MM.1S (cell line): ENCODE results near the gene BCAM.

Experiments used
- DNase-seq: peaks from one replicate; pipeline ENCODE4 v3.0.0-alpha.2; 2015
- H2AFZ ChIP-seq: fragments of 300-600 bp; sonication (generic); 2 replicates; pipeline ENCODE4 v1.6.0; 2016; ENCODE audit warnings: antibody characterized with exemption, low read length
- H3F3A ChIP-seq: fragments of 300-600 bp; sonication (generic); 2 replicates; pipeline ENCODE4 v1.6.1; 2016; ENCODE audit warnings: mild to moderate bottlenecking, antibody characterized with exemption, low read length, moderate library complexity, mixed read lengths; ENCODE audit not compliant: insufficient read depth
- H3K27ac ChIP-seq: fragments of 300-600 bp; sonication (generic); 2 replicates; pipeline ENCODE4 v1.5.1; 2016; ENCODE audit warnings: mild to moderate bottlenecking, low read length
- H3K27me3 ChIP-seq: fragments of 300-600 bp; sonication (generic); replicated peaks from 2 replicates; pipeline ENCODE4 v1.6.0; 2016; ENCODE audit warnings: low read length; ENCODE audit not compliant: insufficient read depth
- H3K36me3 ChIP-seq: fragments of 300-600 bp; sonication (generic); replicated peaks from 2 replicates; pipeline ENCODE4 v1.6.1; 2016; ENCODE audit warnings: mild to moderate bottlenecking, low read length, mixed read lengths; ENCODE audit not compliant: insufficient read depth
- H3K4me1 ChIP-seq: fragments of 300-600 bp; sonication (generic); 2 replicates; pipeline ENCODE4 v1.6.1; 2016; ENCODE audit warnings: low read length, mixed read lengths
- H3K4me2 ChIP-seq: fragments of 300-600 bp; sonication (generic); 2 replicates; pipeline ENCODE4 v1.6.0; 2016; ENCODE audit warnings: low read depth, low read length
- H3K4me3 ChIP-seq: fragments of 300-600 bp; sonication (generic); 2 replicates; pipeline ENCODE4 v1.5.1; 2016; ENCODE audit warnings: low read length, mixed read lengths
- H3K79me2 ChIP-seq: fragments of 300-600 bp; sonication (generic); 2 replicates; pipeline ENCODE4 v1.6.1; 2016; ENCODE audit warnings: mixed run types, low read length, mixed read lengths
- H3K9ac ChIP-seq: fragments of 300-600 bp; sonication (generic); 2 replicates; pipeline ENCODE4 v1.6.1; 2016; ENCODE audit warnings: low read length, mixed read lengths
- H3K9me2 ChIP-seq: fragments of 300-600 bp; sonication (generic); replicated peaks from 2 replicates; pipeline ENCODE4 v1.6.1; 2016; ENCODE audit warnings: mild to moderate bottlenecking, low read length, mixed read lengths; ENCODE audit not compliant: insufficient read depth
- H3K9me3 ChIP-seq: fragments of 300-600 bp; sonication (generic); replicated peaks from 2 replicates; pipeline ENCODE4 v1.6.1; 2016; ENCODE audit warnings: mild to moderate bottlenecking, low read length, mixed read lengths; ENCODE audit not compliant: insufficient read depth
- H4K20me1 ChIP-seq: fragments of 300-600 bp; sonication (generic); 2 replicates; pipeline ENCODE4 v1.6.1; 2016; ENCODE audit warnings: mild to moderate bottlenecking, low read length, moderate library complexity, mixed read lengths; ENCODE audit not compliant: insufficient read depth
- CTCF ChIP-seq: fragments of 300-600 bp; sonication (generic); IDR thresholded peaks from 2 replicates; pipeline ENCODE4 v1.5.1; 2016; ENCODE audit warnings: antibody characterized with exemption, low read length, mixed read lengths
- EZH2 ChIP-seq: fragments of 300-600 bp; sonication (generic); optimal IDR thresholded peaks from 2 replicates; pipeline ENCODE3; 2017; ENCODE audit warnings: low read depth, mild to moderate bottlenecking, antibody characterized with exemption, low read length, mixed read lengths
- EZH2phosphoT487 ChIP-seq: fragments of 300-600 bp; sonication (generic); IDR thresholded peaks from 2 replicates; pipeline ENCODE4 v1.6.1; 2018; ENCODE audit warnings: antibody characterized with exemption, low read length

Gene BCAM

GRCh38 chr19:44788971-44789370, 19.9 kb upstream of the BCAM start:
- H3K4me3 ChIP-seq = no peak overlapping the region
- H3K27ac ChIP-seq = no peak overlapping the region
- DNase-seq = no peak
- no peak overlapping the region for H3K4me2 ChIP-seq
- H3K9me3 ChIP-seq = no peaks in the 10 kb centered on the region
- no peaks in the 10 kb centered on the region for H3K9me2 ChIP-seq
- no peaks in the 10 kb centered on the region for H3K79me2 ChIP-seq
- no peaks in the 10 kb centered on the region for H3K4me1 ChIP-seq
- no peaks in the 10 kb centered on the region for H3F3A ChIP-seq
- no peaks in the 10 kb centered on the region for H3K36me3 ChIP-seq
- H3K9ac ChIP-seq = no peak overlapping the region
- no peaks in the 10 kb centered on the region for H4K20me1 ChIP-seq
- H3K27me3 ChIP-seq = peaks cover 4% of the 10 kb centered on the region
- no peak overlapping the region for H2AFZ ChIP-seq
- TF ChIP-seq EZH2phosphoT487 (no peak), CTCF (no peak), EZH2 (no peak)

- Histone ChIP-seq H2AFZ (no peak overlapping the region), H3K4me3 (no peak overlapping the region), H4K20me1 (no peaks in the 10 kb centered on the region), H3K27me3 (peaks cover 4% of the 10 kb centered on the region), H3K4me1 (no peaks in the 10 kb centered on the region), H3K9me2 (no peaks in the 10 kb centered on the region), H3K79me2 (no peaks in the 10 kb centered on the region), H3K36me3 (no peaks in the 10 kb centered on the region), H3K9me3 (no peaks in the 10 kb centered on the region), H3K4me2 (no peak overlapping the region), H3K9ac (no peak overlapping the region), H3K27ac (no peak overlapping the region), H3F3A (no peaks in the 10 kb centered on the region)
- DNase-seq = no peak
- TF ChIP-seq CTCF (no peak), EZH2phosphoT487 (no peak), EZH2 (no peak)
Observed at GRCh38 chr19:44789943-44790483, 18.9 kb upstream of the BCAM start.

- H3K4me1 ChIP-seq = no peaks in the 10 kb centered on the region
- no peak overlapping the region for H2AFZ ChIP-seq
- H4K20me1 ChIP-seq = no peaks in the 10 kb centered on the region
- no peak overlapping the region for H3K4me2 ChIP-seq
- TF ChIP-seq EZH2 (no peak), CTCF (no peak), EZH2phosphoT487 (no peak)
- no peaks in the 10 kb centered on the region for H3F3A ChIP-seq
- no peaks in the 10 kb centered on the region for H3K9me3 ChIP-seq
- H3K9me2 ChIP-seq = no peaks in the 10 kb centered on the region
- no peak overlapping the region for H3K27ac ChIP-seq
- H3K79me2 ChIP-seq = no peaks in the 10 kb centered on the region
- peaks cover 4% of the 10 kb centered on the region; the same call in 1 of the 2 replicates for H3K27me3 ChIP-seq
- H3K36me3 ChIP-seq = no peaks in the 10 kb centered on the region
- H3K4me3 ChIP-seq = no peak overlapping the region
- H3K9ac ChIP-seq = no peak overlapping the region
- no peak for DNase-seq
Observed at GRCh38 chr19:44792281-44792680, 16.6 kb upstream of the BCAM start.
